Limb (tissue), 2 donors: ENCODE results near the gene FAT1.

Experiments
- DNase-seq, 2 donors: peaks; one replicate each; pipeline ENCODE4 v3.0.0-alpha.2; 2016; ENCODE audit errors: extremely low spot score in 2 of 2

Gene FAT1

DNA sequence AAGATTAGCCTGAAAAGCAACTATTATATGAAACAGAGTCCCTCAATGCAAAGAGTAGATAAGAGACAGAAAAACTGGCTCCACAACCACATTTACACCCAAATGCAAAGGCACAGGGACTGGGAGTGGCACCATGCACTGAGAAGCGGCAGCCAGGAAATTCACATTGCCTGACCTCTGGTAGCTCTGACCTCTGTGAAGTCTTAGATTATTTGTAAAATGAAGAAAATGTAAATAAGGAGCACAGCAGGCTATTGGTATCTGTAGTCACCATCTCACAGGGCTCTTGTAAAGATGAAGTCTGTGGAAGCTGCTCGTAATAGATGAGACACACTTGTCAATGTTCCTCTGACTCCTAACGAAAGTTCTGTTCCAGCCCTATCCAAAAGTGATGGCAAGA, 69.7 kb downstream of the FAT1 start:
- DNase-seq, result no peak

DNA sequence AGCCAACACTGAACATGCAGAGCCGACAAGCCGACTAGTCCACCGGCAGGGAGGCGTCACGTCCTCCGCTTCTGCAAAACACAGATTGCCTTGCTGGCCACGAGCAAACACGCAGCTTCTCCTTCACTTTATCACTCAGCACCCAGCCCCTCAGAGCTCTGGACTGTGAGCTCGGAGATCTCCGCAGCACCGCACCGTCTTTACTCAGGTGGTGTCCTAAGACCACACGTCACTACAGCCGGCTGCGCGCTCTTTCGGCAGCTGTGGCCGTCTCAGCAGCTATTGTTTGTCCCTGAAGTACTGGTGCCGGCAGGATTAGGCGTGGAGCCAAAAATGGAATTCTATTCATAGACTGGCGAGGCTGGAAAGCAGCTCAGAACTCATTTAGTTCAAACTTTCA, 72.0 kb downstream of the FAT1 start:
- DNase-seq, result peak; percentile 76 to 77

DNA sequence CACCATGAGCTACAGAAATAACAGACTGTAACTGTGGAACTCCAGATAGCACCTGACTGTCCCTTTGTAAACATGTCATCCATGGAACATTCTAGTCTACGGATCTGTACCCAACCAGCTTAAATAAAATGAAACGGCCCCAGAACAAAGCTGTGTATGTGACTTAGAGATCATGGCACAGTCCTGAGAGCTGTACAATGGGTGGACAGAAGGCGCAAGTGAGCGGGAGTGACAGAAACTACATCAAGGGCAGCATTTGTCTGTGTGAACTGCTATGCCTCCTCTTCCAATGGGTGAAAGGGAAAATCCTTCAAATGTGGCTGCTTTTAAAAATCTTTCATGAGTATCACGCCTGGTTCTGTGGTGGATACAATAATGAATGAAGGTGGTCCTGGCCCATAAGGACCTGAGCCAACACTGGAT, 72.5 kb downstream of the FAT1 start:
- DNase-seq, result no peak

DNA sequence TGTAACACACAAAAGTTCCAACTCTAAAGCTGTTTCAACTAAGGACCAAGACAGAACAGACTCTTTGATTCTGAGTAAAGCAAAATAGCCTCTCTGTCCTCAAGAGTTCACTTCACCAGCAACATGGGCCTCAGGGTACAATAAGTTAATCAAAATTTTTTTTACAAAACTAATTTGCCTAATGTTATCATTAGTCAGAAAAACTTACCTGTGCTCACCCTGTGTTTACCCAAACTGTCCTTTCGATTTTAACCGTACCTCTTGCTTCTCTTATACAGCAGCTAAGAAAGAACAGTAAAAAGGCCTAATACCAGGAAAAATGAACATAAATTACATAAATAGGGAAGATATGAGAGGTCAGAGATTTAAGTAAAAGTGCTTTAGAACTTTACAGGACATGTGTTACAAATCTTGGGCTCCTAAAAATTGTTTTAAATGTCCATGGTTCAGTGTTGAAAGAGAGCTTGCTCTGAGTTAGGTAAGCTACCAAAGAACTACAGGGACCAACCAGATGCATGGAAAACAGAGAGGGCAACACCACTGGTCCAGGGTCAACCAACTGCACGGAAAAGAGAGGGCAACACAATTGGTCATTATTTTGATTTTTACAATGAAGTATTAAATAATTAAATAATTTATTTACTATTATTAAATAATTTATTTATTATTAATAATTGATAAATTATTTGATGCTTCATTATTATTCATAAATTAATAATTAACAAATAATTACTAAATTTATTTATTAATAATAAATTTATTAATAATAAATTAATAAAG, 73.1 kb downstream of the FAT1 start:
- DNase-seq, result no peak

DNA sequence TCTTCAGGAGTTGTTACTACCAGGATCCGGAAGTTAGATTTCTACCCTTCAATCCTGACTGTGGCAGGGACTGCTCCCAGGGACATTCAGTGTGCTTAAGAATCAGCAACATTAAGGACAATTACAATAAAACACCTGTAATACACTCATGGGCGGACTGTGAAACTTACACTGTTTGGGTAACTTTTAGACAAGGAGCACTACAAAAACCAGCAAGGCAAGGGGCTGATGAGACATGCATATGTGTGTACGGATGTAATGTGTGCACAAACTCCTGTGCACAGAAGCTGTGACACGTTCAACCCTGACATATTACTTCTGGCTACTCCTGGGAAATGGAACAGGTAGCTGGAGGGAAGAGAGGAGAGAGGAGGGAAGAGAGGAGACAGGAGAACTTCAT, 75.8 kb downstream of the FAT1 start:
- no peak for DNase-seq

DNA sequence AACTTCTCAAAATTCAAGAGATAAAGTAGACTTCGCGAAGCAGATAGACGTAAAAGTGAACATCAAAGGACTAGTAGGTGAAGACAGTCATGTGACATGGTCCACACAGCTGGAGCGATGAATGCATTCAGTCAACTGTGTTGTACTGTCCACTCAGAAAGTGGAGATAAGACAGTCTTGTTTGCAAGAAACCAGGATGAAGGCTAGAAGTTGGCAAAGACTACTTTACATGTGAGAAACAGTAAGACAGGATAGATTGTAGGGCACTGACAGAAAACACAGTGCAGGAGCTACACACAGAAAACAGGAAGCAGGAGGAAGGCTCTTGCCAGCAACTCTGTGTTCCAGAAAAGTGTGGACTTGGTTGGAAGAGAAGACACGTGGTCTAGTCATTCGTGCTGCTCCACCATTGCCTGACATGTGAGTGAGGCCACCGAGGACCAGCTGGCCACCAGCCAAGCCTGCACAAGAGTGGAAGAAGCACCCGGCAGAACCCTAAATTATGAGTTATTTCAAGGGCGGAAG, 78.9 kb downstream of the FAT1 start:
- no peak for DNase-seq

DNA sequence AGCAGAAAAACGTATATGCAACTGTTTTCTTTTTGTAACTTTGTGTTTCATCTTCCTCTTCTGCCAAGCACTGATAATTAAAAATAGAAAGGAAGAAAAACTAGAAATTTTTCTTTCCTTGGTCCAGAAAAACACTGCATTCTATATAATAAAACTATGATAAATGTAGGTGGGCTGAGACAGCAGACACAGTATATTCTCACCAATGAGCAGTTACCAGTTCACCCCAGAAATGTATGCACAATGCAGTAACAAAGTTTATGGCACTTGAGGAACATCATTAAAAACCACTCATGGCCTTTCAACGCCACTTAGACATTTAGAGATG, 79.4 kb downstream of the FAT1 start:
- no peak for DNase-seq

DNA sequence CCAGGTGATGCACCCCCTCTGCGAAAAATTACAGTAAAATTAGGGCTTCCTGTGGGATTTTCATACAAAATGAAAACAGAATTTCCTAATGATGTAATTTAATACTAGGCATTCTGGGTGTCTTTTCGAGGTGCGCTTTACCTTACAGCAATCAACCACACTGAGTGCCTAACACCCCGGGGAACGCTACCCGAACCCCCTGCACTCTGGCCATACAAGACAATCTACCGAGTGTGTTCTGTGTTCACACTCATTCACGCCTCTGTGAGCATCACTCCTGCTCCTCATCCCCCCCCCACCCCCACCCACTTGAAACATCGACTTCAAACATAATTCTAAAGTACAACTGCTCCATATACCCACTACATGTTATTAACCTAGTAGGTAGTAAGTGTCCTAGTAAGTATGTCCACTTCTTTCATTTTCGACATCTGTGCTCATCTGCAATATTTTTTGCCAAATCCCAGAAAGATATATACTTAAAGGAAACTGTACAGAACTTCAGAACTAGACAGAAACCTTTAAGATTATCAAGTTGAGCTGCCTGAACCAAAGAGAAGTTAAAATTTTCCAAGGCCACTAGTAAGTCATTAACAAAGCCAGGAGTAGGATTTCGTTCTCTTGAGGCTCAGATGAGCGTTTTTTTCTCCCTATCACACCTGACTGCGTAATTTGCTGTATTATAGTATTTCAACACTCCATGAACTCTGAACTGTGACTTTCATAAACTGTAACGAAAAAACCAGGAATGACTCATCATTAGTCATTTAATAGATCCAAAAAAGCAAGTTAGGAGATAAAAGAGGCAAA, 80.0 kb downstream of the FAT1 start:
- DNase-seq, result no peak

DNA sequence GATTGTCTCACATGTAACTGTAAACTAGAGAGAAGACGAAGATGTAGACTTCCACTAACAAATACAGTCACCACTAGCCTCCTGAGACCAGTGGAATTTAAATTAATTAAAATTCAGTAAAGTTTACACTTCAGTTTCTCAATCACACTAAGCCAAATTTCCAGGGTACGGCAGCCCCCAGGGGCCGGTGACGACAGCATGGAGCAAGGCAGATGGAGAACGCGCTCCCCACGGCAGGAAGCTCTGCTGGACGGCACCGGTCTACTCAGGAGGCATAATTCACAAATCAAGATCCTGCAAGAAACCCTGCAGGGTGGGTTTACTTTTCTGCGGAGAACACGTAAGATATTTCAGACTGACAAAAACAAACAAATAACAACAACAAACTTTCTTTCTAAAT, 80.7 kb downstream of the FAT1 start:
- DNase-seq, result no peak

DNA sequence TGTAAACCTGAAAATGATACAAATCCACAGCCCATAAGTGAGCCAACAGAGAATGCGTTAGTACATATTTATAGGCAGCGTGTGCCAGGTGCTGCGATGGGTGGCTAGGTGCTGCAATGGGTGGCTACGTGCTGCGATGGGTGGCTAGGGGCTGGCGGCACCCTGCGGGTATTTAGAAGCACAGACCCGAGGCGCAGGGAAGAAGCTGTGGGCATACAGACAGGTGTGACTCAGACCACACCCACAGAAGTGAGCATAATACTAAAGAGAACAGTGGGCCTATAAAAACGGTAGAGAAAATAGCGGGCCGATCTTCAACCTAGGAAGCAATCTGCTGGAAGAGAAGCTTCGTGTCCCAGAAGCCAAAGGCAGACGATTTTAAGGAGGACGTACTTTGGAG, 81.1 kb downstream of the FAT1 start:
- DNase-seq, result no peak

DNA sequence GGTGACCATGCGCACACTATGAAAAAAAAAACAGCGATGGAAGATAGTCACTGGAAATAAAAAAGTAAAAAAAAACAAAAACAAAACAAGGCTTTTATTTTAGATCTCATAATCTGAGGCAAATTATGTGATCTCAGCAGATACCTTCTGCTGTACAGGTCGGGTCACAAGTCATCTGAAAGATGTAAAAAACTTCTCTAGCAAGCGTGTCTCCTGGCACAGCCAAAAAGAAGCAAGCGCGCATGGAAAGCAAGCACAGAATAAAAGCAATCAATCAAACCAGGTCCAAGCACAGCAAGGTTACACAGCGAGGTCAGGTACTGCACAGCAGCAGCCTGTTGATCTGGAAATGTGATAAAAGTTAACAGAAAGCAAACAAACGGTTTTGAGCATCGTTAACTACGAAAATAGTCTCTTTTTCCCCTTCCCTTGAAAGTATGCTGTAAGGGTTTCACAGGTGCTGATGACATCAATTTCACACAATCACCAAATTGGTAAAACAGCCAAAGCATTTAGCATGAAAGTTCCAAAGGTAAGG, 89.0 kb downstream of the FAT1 start:
- DNase-seq, result no peak

DNA sequence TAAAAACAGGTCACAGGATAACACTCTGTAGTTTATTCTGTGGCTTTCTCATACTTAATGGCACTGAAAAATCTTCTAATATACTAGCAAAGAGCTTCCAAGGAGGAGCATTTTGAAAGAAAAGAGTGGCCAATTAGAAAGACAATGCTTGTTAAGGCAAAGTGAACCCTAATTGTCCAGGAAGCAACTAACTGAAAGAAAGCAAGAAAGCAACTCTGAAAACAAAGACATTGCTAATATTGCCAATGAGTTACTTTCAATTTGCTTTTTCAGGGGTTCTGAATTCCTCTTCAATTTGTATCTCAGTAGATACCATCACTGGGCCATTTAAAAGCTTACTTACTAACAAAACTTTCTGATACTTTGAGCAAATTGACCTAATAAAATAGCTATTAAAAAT, 89.8 kb downstream of the FAT1 start:
- no peak for DNase-seq

DNA sequence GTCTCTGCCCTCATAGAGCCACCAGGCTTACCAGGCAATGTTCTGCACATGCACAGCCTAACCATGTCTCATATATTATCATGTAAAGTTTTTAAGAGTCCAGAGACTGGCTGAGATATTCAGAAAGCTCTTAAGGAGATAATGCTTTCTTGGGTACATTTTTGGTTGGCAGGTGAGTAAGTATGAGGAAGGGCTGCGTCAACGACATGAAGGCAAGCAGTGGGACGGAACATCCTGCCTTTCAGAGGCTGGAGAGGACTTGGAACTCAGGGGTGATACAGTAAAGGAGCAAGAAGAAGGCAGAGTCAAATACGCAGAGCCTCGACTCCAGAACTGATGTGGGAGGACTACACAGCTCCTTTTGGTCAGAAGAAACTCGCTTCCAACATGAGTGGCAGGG, 93.5 kb downstream of the FAT1 start:
- no peak for DNase-seq

DNA sequence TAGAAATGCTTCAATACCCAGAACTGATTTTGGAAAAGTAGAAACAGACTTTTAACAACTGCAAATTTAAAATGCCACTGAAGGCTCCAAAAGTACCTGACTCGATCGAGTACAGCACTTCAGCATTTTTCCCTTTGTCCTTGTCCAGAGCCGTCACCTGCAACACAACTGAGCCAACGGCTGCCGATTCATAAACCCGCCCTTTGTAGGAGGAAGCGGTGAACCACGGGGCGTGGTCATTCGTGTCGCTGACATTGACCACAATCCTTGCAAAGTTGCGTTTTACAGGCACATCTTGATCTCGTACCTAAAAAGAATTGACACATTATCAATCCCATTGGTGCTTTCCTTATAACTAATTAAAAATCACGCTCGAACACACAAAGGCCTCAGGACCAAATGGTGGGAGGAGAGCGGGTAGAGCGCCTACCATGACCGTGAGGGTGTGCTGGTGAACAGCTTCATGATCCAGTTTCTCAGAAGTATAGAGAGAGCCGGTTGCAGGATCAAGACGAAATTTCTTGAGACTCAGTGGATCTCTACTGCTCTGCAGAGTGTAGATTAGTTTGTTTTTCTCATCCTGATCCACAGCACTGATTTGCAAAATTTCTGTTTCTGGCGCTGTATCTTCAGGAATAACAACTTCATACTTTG, 95.5 kb downstream of the FAT1 start:
- DNase-seq, result no peak

DNA sequence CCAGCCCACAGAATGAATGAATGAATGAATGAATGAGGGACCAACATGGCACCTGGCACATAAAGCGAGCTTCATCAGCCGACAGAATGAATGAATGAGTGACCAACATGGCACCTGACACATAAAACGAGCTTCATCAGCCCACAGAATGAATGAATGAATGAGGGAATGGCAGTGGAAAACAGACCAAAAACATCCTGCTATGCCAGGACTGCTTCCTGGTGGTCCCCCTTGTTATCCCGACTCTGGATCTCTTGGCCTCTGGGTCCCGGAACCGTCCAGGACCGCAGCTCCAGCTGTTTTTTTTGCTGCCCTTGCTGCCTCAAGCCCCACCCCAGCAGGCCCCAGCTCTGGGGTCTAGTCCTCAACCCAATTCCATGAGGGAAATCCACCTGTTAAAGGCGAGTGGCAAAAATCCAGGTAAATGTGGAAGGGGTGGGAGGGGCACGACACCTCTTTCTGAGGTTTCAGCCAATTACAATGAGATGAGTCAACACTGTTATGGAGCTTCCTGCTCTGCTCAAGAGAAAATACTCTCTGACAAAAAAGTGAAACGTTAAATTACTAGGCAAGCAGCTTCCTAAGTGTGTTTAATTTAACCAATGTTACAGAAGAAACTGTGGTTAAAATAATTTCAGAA, 96.3 kb downstream of the FAT1 start:
- DNase-seq, result no peak

DNA sequence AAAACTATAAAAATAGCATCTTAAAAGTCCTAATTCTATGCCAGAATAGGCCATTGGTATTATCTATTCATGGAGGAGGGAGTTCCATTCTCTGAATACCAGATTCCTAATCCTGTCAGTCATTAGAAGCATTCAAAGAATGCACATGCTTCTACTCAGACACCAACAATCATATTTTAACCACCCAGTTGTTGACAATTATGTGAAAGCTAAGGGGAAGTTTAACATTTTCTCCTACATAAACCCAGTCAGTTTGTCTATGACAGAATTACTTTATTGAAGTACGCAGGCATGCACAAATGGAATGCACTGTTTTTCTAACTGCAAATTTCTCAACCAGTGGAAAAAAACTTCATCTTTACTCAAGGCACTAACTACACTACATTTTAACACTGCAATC, 98.7 kb downstream of the FAT1 start:
- DNase-seq, result no peak

DNA sequence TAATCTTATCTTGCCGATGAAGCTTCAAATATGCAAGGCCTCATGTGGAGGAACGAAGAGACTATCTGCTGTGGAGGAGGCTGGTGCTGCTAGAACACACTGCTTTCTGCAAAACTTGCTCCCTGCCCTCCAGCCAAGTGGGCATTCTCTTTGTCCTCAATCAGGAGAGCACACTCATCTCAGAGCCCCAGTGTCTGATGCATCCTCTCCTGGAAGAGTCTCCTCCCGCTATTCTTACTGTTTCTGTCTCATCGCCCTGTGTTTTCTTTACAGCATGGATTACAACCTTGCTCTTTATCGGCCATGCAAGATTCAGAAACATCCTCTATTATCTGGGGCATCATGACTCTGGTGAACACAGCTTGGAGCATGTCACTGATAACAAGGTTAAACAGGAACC, 100.1 kb downstream of the FAT1 start:
- DNase-seq, result no peak

DNA sequence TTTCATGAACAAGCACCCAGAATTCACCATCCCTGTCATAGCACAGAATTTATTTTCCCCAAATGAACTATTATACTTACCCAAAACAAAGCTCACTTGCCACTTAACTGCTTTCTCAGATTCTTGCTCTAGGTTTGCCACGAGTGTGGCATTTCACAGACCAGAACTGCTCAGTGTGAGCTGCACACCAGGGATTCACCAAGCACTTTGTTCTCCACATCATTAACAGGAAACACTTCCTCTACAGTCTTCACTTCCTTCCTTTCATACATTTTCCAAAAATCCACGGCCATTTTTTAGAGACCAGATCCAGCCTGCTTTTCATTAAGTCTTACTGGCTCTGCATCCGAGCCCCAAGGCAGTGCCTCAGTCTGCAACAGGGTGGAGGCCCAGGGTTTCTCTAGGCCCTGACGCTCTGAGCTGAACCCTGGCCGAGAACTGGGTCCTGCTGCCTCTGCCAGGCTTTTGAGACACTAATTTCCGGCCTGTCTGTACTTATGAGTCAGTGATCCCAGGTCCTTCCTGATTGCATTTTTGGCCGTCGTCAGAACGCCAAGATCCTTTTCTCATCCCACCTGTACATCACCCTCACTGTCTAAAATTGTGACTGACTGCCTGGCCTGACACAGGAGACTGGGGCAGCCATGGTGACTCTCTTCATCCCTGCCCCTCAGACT, 100.7 kb downstream of the FAT1 start:
- no peak for DNase-seq

DNA sequence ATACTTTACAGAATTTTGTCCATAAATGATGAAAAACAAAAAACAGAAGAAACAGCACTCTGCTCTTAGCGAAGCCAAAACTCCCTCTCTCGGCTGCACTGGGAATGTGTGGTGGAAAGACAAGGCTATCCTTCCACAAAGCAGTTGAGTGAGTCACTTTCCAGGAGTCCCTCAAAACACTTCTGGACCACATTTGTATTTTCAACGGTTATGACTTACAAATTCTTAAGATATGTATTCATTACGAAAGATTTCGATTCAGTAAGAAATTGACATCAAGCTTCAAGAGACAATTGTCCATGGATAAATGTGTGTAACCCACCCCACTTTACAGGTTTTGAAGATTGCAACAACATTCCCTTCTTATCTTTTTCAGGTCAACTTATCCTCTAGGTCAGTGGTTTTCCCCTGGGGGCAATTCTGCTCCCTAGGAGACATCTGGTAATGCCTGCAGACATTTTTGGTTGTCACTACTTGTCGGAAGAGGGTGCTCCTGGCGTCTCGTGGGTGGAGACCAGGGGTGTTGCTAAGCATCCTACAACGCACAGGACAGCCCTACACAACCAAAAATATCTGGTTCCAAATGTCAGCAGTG, 101.6 kb downstream of the FAT1 start:
- no peak for DNase-seq

DNA sequence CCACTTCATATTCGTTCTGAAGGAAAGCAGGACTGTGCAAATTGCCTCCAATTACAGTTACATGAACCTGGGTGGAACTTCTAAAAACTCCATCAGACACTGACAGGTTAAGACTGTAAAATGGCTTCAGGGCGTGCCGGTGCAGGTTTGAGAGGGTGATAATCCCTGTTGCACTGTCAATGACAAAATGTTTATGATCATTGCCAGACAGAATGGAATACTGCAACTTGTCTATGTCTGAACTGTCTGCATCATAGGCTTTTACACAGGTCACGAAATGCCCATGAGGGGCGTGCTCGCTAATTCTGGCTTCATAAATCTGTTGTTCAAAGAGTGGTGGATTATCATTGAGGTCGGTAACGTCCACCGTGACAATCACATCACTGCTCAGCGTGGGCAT, 104.6 kb downstream of the FAT1 start:
- no peak for DNase-seq

DNA sequence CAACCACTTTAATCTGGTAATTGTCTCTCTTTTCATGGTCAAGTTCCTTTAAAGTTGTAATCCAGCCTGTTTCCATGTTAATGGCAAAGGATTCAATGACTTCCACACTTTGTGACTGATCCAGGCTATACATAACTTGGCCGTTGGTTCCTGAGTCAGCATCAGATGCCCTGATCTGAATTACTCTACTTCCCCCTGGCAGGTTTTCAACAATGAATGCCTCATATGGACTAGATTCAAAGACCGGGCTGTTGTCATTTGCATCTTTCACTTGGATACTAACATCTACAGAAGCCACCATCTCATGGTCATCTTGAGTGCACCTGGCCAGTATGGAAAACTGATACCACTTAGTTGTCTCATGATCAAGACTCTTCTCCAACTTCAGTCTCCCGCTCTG, 105.7 kb downstream of the FAT1 start:
- DNase-seq, result no peak
